WTC11 (cell line): Measurements from ENCODE around the gene TOB1. TPM values are rescaled to one million over a fixed set of nuclear protein-coding genes. Genes with fewer than 3 reads are reported as not detected.

ENCODE experiments used
- ATAC-seq: fragments of 200-7000 bp; cut with Tn5 transposase; 2 replicates; pipeline ENCODE4 v1.10.0; 2021; ENCODE audit warnings: mild to moderate bottlenecking, moderate library complexity
- CTCF ChIA-PET: fragments of 300-600 bp; sonication (Branson Sonifier 250); formaldehyde crosslinking; loops from one replicate; lab custom pipeline; 2021; ENCODE audit warnings: antibody characterized with exemption; lab: Charles Lee
- POLR2A ChIA-PET: fragments of 350-600 bp; sonication (Branson Sonifier 250); formaldehyde crosslinking; loops from one replicate; lab custom pipeline; 2021; ENCODE audit warnings: antibody characterized with exemption; lab: Charles Lee
- DNase-seq: peaks from one replicate; pipeline ENCODE4 v3.0.0; 2021; ENCODE audit warnings: low spot score
- H3K27ac Mint-ChIP-seq: 2 replicates; pipeline ENCODE4 v1.8.0; 2021; ENCODE audit warnings: mixed read lengths
- H3K27me3 Mint-ChIP-seq: 2 replicates; pipeline ENCODE4 v1.8.0; 2021; ENCODE audit warnings: low read depth, mild to moderate bottlenecking, moderate library complexity, mixed read lengths
- H3K36me3 Mint-ChIP-seq: 2 replicates; pipeline ENCODE4 v1.8.0; 2021; ENCODE audit warnings: mixed read lengths
- H3K4me1 Mint-ChIP-seq: 2 replicates; pipeline ENCODE4 v1.8.0; 2022; ENCODE audit warnings: mixed read lengths
- H3K4me3 Mint-ChIP-seq: 2 replicates; pipeline ENCODE4 v1.8.0; 2021; ENCODE audit warnings: mild to moderate bottlenecking, moderate library complexity, mixed read lengths
- H3K9me3 Mint-ChIP-seq: 2 replicates; pipeline ENCODE4 v1.8.0; 2021; ENCODE audit warnings: mixed read lengths
- AR ChIP-seq: fragments of 250-450 bp; sonication (Bioruptor Pico); IDR thresholded peaks from 2 replicates; pipeline ENCODE4 v1.9.0; 2021; ENCODE audit warnings: mild to moderate bottlenecking
- ATF6 ChIP-seq: sonication (generic); formaldehyde crosslinking; IDR thresholded peaks from 2 replicates; pipeline ENCODE4 v1.8.1; 2023; ENCODE audit warnings: mild to moderate bottlenecking, missing genetic modification reagents
- CTCF ChIP-seq: fragments of 200-600 bp; IDR thresholded peaks from 2 replicates; pipeline ENCODE4 v1.8.0; 2022; ENCODE audit warnings: antibody characterized with exemption
- E2F4 ChIP-seq: sonication (generic); formaldehyde crosslinking; IDR thresholded peaks from 2 replicates; pipeline ENCODE4 v1.8.1; 2022; ENCODE audit warnings: low read depth, mild to moderate bottlenecking, moderate library complexity, missing genetic modification reagents, borderline replicate concordance
- ELF4 ChIP-seq: sonication (generic); formaldehyde crosslinking; IDR thresholded peaks from 2 replicates; pipeline ENCODE4 v1.8.1; 2022; ENCODE audit warnings: low read depth, mild to moderate bottlenecking, moderate library complexity, missing genetic modification reagents
- GRHL2 ChIP-seq: fragments of 250-450 bp; sonication (Bioruptor Pico); IDR thresholded peaks from 2 replicates; pipeline ENCODE4 v1.8.0; 2022; ENCODE audit warnings: mild to moderate bottlenecking, moderate library complexity; ENCODE audit not compliant: insufficient replicate concordance, severe bottlenecking
- KAT7 ChIP-seq: sonication (generic); formaldehyde crosslinking; IDR thresholded peaks from 2 replicates; pipeline ENCODE4 v1.8.1; 2023; ENCODE audit warnings: missing genetic modification reagents, mild to moderate bottlenecking, borderline replicate concordance
- OVOL2 ChIP-seq: fragments of 250-450 bp; sonication (Bioruptor Pico); IDR thresholded peaks from 2 replicates; pipeline ENCODE4 v1.9.0; 2021; ENCODE audit warnings: mild to moderate bottlenecking, borderline replicate concordance
- TEAD1 ChIP-seq: sonication (generic); formaldehyde crosslinking; IDR thresholded peaks from 2 replicates; pipeline ENCODE4 v1.8.0; 2022; ENCODE audit warnings: mild to moderate bottlenecking, missing genetic modification reagents
- TEAD4 ChIP-seq: sonication (generic); formaldehyde crosslinking; IDR thresholded peaks from 2 replicates; pipeline ENCODE4 v1.8.0; 2022; ENCODE audit warnings: mild to moderate bottlenecking, missing genetic modification reagents
- ZBTB21 ChIP-seq: sonication (generic); formaldehyde crosslinking; IDR thresholded peaks from 2 replicates; pipeline ENCODE4 v1.8.1; 2023; ENCODE audit warnings: mild to moderate bottlenecking, missing genetic modification reagents, borderline replicate concordance
- ZNF121 ChIP-seq: sonication (generic); formaldehyde crosslinking; IDR thresholded peaks from 2 replicates; pipeline ENCODE4 v1.8.0; 2023; ENCODE audit warnings: missing genetic modification reagents
- ZNF138 ChIP-seq: sonication (generic); formaldehyde crosslinking; conservative IDR thresholded peaks from 2 replicates; pipeline ENCODE4 v1.8.1; 2022; ENCODE audit warnings: mild to moderate bottlenecking, moderate library complexity, missing genetic modification reagents
- ZNF219 ChIP-seq: sonication (generic); formaldehyde crosslinking; IDR thresholded peaks from 2 replicates; pipeline ENCODE4 v1.8.0; 2023; ENCODE audit warnings: missing genetic modification reagents, mild to moderate bottlenecking, borderline replicate concordance
- ZSCAN18 ChIP-seq: fragments of 250-450 bp; sonication (Bioruptor Pico); IDR thresholded peaks from 2 replicates; pipeline ENCODE4 v2.1.2; 2022; ENCODE audit warnings: mild to moderate bottlenecking, moderate library complexity
- total RNA-seq: library from RNA; stranded (reverse); gene quantifications from 3 replicates; pipeline ENCODE4 v1.2.3, GENCODE V29; 2021
- TF ChIP-seq, protein P1 (sequence below): sonication (generic); formaldehyde crosslinking; IDR thresholded peaks from 2 replicates; pipeline ENCODE4 v1.8.1; 2022; ENCODE audit warnings: mild to moderate bottlenecking, missing genetic modification reagents, moderate library complexity, borderline replicate concordance
- TF ChIP-seq, protein P2 (sequence below): sonication (generic); formaldehyde crosslinking; IDR thresholded peaks from 2 replicates; pipeline ENCODE4 v1.8.0; 2023; ENCODE audit warnings: missing genetic modification reagents, mild to moderate bottlenecking, borderline replicate concordance
- TF ChIP-seq, protein P3 (sequence below): sonication (generic); formaldehyde crosslinking; IDR thresholded peaks from 2 replicates; pipeline ENCODE4 v1.8.0; 2023; ENCODE audit warnings: missing genetic modification reagents
- TF ChIP-seq, protein P4 (sequence below): sonication (generic); formaldehyde crosslinking; IDR thresholded peaks from 2 replicates; pipeline ENCODE4 v1.8.1; 2023; ENCODE audit warnings: mild to moderate bottlenecking, missing genetic modification reagents, moderate library complexity
- TF ChIP-seq, protein P5 (sequence below): fragments of 250-450 bp; sonication (Bioruptor Pico); IDR thresholded peaks from 2 replicates; pipeline ENCODE4 v1.9.0; 2021; ENCODE audit warnings: mild to moderate bottlenecking

The TOB1 gene
- total RNA-seq, 1 experiment from 2014 or later: 36.0 TPM

- POLR2A ChIA-PET: no interaction called here
- no peak for ATAC-seq
- no peaks in the 10 kb centered on the region; the same call in 1 of the 2 replicates for H3K27me3 Mint-ChIP-seq
Observed at GRCh38 chr17:50881182-50881581, 15.0 kb upstream of the TOB1 start.

More at GRCh38 chr17:50881182-50881581, 15.0 kb upstream of the TOB1 start:
- Mint-ChIP-seq H3K27ac (no peak overlapping the region), H3K4me1 (peaks cover 8% of the 10 kb centered on the region), H3K9me3 (peaks cover 4% of the 10 kb centered on the region), H3K4me3 (no peak overlapping the region), H3K36me3 (peaks cover 4% of the 10 kb centered on the region)
- no peak for DNase-seq
- TF ChIP-seq GRHL2 (CRISPR knock-in tag) (no peak), OVOL2 (CRISPR knock-in tag) (no peak), AR (no peak), TEAD1 (CRISPR knock-in tag) (no peak), TEAD4 (CRISPR knock-in tag) (no peak), ATF6 (CRISPR knock-in tag) (no peak), KAT7 (no peak), ZNF138 (CRISPR knock-in tag) (no peak), ELF4 (no peak), ZSCAN18 (CRISPR knock-in tag) (no peak), ZNF121 (CRISPR knock-in tag) (no peak), CTCF (no peak), E2F4 (CRISPR knock-in tag) (no peak), ZNF219 (no peak), ZBTB21 (CRISPR knock-in tag) (no peak)
- TF ChIP-seq, protein P1, sequence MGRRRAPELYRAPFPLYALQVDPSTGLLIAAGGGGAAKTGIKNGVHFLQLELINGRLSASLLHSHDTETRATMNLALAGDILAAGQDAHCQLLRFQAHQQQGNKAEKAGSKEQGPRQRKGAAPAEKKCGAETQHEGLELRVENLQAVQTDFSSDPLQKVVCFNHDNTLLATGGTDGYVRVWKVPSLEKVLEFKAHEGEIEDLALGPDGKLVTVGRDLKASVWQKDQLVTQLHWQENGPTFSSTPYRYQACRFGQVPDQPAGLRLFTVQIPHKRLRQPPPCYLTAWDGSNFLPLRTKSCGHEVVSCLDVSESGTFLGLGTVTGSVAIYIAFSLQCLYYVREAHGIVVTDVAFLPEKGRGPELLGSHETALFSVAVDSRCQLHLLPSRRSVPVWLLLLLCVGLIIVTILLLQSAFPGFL (CRISPR knock-in tag): no peak
- TF ChIP-seq, protein P2, sequence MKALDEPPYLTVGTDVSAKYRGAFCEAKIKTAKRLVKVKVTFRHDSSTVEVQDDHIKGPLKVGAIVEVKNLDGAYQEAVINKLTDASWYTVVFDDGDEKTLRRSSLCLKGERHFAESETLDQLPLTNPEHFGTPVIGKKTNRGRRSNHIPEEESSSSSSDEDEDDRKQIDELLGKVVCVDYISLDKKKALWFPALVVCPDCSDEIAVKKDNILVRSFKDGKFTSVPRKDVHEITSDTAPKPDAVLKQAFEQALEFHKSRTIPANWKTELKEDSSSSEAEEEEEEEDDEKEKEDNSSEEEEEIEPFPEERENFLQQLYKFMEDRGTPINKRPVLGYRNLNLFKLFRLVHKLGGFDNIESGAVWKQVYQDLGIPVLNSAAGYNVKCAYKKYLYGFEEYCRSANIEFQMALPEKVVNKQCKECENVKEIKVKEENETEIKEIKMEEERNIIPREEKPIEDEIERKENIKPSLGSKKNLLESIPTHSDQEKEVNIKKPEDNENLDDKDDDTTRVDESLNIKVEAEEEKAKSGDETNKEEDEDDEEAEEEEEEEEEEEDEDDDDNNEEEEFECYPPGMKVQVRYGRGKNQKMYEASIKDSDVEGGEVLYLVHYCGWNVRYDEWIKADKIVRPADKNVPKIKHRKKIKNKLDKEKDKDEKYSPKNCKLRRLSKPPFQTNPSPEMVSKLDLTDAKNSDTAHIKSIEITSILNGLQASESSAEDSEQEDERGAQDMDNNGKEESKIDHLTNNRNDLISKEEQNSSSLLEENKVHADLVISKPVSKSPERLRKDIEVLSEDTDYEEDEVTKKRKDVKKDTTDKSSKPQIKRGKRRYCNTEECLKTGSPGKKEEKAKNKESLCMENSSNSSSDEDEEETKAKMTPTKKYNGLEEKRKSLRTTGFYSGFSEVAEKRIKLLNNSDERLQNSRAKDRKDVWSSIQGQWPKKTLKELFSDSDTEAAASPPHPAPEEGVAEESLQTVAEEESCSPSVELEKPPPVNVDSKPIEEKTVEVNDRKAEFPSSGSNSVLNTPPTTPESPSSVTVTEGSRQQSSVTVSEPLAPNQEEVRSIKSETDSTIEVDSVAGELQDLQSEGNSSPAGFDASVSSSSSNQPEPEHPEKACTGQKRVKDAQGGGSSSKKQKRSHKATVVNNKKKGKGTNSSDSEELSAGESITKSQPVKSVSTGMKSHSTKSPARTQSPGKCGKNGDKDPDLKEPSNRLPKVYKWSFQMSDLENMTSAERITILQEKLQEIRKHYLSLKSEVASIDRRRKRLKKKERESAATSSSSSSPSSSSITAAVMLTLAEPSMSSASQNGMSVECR (CRISPR knock-in tag): no peak
- TF ChIP-seq, protein P3, sequence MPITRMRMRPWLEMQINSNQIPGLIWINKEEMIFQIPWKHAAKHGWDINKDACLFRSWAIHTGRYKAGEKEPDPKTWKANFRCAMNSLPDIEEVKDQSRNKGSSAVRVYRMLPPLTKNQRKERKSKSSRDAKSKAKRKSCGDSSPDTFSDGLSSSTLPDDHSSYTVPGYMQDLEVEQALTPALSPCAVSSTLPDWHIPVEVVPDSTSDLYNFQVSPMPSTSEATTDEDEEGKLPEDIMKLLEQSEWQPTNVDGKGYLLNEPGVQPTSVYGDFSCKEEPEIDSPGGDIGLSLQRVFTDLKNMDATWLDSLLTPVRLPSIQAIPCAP (CRISPR knock-in tag): no peak
- TF ChIP-seq, protein P4, sequence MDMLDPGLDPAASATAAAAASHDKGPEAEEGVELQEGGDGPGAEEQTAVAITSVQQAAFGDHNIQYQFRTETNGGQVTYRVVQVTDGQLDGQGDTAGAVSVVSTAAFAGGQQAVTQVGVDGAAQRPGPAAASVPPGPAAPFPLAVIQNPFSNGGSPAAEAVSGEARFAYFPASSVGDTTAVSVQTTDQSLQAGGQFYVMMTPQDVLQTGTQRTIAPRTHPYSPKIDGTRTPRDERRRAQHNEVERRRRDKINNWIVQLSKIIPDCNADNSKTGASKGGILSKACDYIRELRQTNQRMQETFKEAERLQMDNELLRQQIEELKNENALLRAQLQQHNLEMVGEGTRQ (CRISPR knock-in tag): no peak
- TF ChIP-seq, protein P5, sequence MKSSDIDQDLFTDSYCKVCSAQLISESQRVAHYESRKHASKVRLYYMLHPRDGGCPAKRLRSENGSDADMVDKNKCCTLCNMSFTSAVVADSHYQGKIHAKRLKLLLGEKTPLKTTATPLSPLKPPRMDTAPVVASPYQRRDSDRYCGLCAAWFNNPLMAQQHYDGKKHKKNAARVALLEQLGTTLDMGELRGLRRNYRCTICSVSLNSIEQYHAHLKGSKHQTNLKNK (CRISPR knock-in tag): no peak
- CTCF ChIA-PET: no interaction called here
